Neural cell (in vitro differentiated cells): ENCODE measurements around the gene RPGRIP1L.

Experiments used
- EP300 ChIP-seq: fragments of 450-650 bp; conservative IDR thresholded peaks from 2 replicates; pipeline ENCODE4 v1.6.1; 2014; ENCODE audit warnings: antibody characterized with exemption, mild to moderate bottlenecking, moderate library complexity; ENCODE audit not compliant: poor library complexity, severe bottlenecking
- EZH2 ChIP-seq: fragments of 200-600, 300-800 bp; shearing (Covaris generic), sonication (generic); IDR thresholded peaks from 2 replicates; pipeline ENCODE4 v1.6.1; 2014; ENCODE audit warnings: antibody characterized with exemption, low read length, borderline replicate concordance, mild to moderate bottlenecking; ENCODE audit not compliant: insufficient read depth, poor library complexity, severe bottlenecking
- MXI1 ChIP-seq: fragments of 450-650 bp; conservative IDR thresholded peaks from 2 replicates; pipeline ENCODE4 v1.6.1; 2014; ENCODE audit warnings: antibody characterized with exemption, mild to moderate bottlenecking; ENCODE audit not compliant: poor library complexity, severe bottlenecking
- POLR2AphosphoS5 ChIP-seq: IDR thresholded peaks from 2 replicates; pipeline ENCODE4 v1.6.1; 2012
- RAD21 ChIP-seq: fragments of 450-650 bp; conservative IDR thresholded peaks from 2 replicates; pipeline ENCODE4 v1.6.1; 2014; ENCODE audit warnings: antibody characterized with exemption, mild to moderate bottlenecking, moderate library complexity
- SMC3 ChIP-seq: fragments of 450-650 bp; conservative IDR thresholded peaks from 2 replicates; pipeline ENCODE4 v1.6.1; 2014; ENCODE audit warnings: antibody characterized with exemption, mild to moderate bottlenecking, moderate library complexity; ENCODE audit not compliant: poor library complexity
- TAF1 ChIP-seq: IDR thresholded peaks from 2 replicates; pipeline ENCODE4 v1.6.1; 2012; ENCODE audit warnings: low read depth
- TF ChIP-seq, protein P1 (sequence below): fragments of 450-650 bp; IDR thresholded peaks from 2 replicates; pipeline ENCODE4 v1.5.1; 2014; ENCODE audit warnings: antibody characterized with exemption, mild to moderate bottlenecking, moderate library complexity; ENCODE audit not compliant: poor library complexity, severe bottlenecking
- TF ChIP-seq, protein P2 (sequence below): IDR thresholded peaks from 2 replicates; pipeline ENCODE4 v1.6.1; 2012; ENCODE audit warnings: borderline replicate concordance

DNA sequence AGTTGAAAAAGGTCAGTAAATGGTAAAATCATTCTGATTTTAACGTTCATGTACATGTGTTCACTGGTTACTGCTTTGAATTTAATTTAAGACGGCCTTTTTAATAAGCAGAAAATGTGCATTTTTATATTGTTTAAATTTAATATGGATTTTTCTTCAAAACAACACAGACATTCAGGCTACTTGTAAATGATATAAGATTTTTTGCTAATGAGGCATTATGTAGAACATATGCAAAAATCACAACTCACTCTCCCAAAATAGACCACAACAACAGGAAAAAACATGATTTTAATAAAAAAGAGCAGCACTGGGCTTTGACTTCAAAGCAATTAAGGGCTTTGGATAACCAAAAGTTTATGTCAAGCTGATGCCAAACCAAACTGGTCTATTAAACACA is 22.3 kb downstream of the RPGRIP1L start:
- TF ChIP-seq, protein P1, sequence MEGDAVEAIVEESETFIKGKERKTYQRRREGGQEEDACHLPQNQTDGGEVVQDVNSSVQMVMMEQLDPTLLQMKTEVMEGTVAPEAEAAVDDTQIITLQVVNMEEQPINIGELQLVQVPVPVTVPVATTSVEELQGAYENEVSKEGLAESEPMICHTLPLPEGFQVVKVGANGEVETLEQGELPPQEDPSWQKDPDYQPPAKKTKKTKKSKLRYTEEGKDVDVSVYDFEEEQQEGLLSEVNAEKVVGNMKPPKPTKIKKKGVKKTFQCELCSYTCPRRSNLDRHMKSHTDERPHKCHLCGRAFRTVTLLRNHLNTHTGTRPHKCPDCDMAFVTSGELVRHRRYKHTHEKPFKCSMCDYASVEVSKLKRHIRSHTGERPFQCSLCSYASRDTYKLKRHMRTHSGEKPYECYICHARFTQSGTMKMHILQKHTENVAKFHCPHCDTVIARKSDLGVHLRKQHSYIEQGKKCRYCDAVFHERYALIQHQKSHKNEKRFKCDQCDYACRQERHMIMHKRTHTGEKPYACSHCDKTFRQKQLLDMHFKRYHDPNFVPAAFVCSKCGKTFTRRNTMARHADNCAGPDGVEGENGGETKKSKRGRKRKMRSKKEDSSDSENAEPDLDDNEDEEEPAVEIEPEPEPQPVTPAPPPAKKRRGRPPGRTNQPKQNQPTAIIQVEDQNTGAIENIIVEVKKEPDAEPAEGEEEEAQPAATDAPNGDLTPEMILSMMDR = no peak
- TF ChIP-seq POLR2AphosphoS5 = no peak
- no peak for TF ChIP-seq EP300
- TF ChIP-seq TAF1 = no peak
- TF ChIP-seq EZH2 = no peak
- no peak for TF ChIP-seq RAD21
- no peak for TF ChIP-seq SMC3
- TF ChIP-seq, protein P2, sequence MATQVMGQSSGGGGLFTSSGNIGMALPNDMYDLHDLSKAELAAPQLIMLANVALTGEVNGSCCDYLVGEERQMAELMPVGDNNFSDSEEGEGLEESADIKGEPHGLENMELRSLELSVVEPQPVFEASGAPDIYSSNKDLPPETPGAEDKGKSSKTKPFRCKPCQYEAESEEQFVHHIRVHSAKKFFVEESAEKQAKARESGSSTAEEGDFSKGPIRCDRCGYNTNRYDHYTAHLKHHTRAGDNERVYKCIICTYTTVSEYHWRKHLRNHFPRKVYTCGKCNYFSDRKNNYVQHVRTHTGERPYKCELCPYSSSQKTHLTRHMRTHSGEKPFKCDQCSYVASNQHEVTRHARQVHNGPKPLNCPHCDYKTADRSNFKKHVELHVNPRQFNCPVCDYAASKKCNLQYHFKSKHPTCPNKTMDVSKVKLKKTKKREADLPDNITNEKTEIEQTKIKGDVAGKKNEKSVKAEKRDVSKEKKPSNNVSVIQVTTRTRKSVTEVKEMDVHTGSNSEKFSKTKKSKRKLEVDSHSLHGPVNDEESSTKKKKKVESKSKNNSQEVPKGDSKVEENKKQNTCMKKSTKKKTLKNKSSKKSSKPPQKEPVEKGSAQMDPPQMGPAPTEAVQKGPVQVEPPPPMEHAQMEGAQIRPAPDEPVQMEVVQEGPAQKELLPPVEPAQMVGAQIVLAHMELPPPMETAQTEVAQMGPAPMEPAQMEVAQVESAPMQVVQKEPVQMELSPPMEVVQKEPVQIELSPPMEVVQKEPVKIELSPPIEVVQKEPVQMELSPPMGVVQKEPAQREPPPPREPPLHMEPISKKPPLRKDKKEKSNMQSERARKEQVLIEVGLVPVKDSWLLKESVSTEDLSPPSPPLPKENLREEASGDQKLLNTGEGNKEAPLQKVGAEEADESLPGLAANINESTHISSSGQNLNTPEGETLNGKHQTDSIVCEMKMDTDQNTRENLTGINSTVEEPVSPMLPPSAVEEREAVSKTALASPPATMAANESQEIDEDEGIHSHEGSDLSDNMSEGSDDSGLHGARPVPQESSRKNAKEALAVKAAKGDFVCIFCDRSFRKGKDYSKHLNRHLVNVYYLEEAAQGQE = no peak
- no peak for TF ChIP-seq MXI1
